Activated CD8-positive, alpha-beta T cell treated with anti-CD3 and anti-CD28 coated beads for 36 hours (primary cell): ENCODE measurements around the gene CMTM6. TPM values are rescaled to one million over a fixed set of nuclear protein-coding genes. Genes with fewer than 3 reads are reported as not detected.

Source experiments
- ATAC-seq: fragments of 200-7000 bp; cut with Tn5 transposase; one replicate; pipeline ENCODE4 v1.10.0; 2021; ENCODE audit warnings: mild to moderate bottlenecking, moderate library complexity
- CTCF ChIA-PET: fragments of 350-600 bp; sonication (Branson Sonifier 250); formaldehyde crosslinking; loops from one replicate; lab custom pipeline; 2021; ENCODE audit warnings: antibody characterized with exemption; lab: Charles Lee
- POLR2A ChIA-PET: fragments of 350-600 bp; sonication (Branson Sonifier 250); formaldehyde crosslinking; loops from one replicate; lab custom pipeline; 2021; ENCODE audit warnings: antibody characterized with exemption; lab: Charles Lee
- DNase-seq: peaks from one replicate; pipeline ENCODE4 v3.0.0-alpha.2; 2020
- H3K27ac Mint-ChIP-seq: one replicate; pipeline ENCODE4 v1.8.0; 2021; ENCODE audit warnings: mild to moderate bottlenecking, mixed read lengths
- H3K27me3 Mint-ChIP-seq: one replicate; pipeline ENCODE4 v1.8.0; 2021; ENCODE audit warnings: mixed read lengths
- H3K36me3 Mint-ChIP-seq: one replicate; pipeline ENCODE4 v1.8.0; 2021; ENCODE audit warnings: low read depth, mixed read lengths
- H3K4me1 Mint-ChIP-seq: one replicate; pipeline ENCODE4 v1.8.0; 2021; ENCODE audit warnings: low read depth, mixed read lengths
- H3K4me3 Mint-ChIP-seq: one replicate; pipeline ENCODE4 v1.8.0; 2021; ENCODE audit warnings: mild to moderate bottlenecking, moderate library complexity, mixed read lengths
- H3K9me3 Mint-ChIP-seq: one replicate; pipeline ENCODE4 v1.8.0; 2021; ENCODE audit warnings: mixed read lengths
- CTCF ChIP-seq: fragments of 200-600 bp; IDR thresholded peaks from one replicate; pipeline ENCODE4 v1.8.0; 2022; ENCODE audit warnings: antibody characterized with exemption, mild to moderate bottlenecking
- intact Hi-C: fragments of 100-400 bp; cut with micrococcal nuclease; formaldehyde crosslinking; loops from one replicate; pipeline ENCODE4 v1.10.0; 2022
- total RNA-seq, 2 experiments: library from RNA; stranded (reverse); gene quantifications; one replicate each; pipeline ENCODE4 v1.2.3, GENCODE V29; 2021

CMTM6 gene
- total RNA-seq, 2 experiments from 2014 or later, result 49.8 to 50.1 TPM

GRCh38 chr3:32545305-32545704, 42.7 kb upstream of the CMTM6 start:
- Mint-ChIP-seq H3K4me1 (peaks cover 16% of the 10 kb centered on the region), H3K27ac (no peak overlapping the region), H3K4me3 (no peak overlapping the region), H3K36me3 (peaks cover 7% of the 10 kb centered on the region), H3K27me3 (no peaks in the 10 kb centered on the region), H3K9me3 (no peaks in the 10 kb centered on the region)
- POLR2A ChIA-PET, result no interaction called here
- CTCF ChIA-PET, result interaction anchor here (0.6 to 0.8 kb wide), 2 partner anchors 15 to 24 kb away, joined by 3 read pairs; no protein-coding TSS in a partner anchor
- no peak for TF ChIP-seq CTCF
- ATAC-seq, result no peak
- DNase-seq, result no peak
- intact Hi-C loops, result no loop called here

GRCh38 chr3:32544894-32545293, 42.2 kb upstream of the CMTM6 start:
- no peak for ATAC-seq
- intact Hi-C loops, result no loop called here
- no peak for DNase-seq
- Mint-ChIP-seq H3K36me3 (peaks cover 7% of the 10 kb centered on the region), H3K4me3 (no peak overlapping the region), H3K27ac (peak overlapping the region; percentile 3), H3K9me3 (no peaks in the 10 kb centered on the region), H3K27me3 (no peaks in the 10 kb centered on the region), H3K4me1 (peaks cover 16% of the 10 kb centered on the region)
- CTCF ChIA-PET, result interaction anchor here (1.3 kb wide), 1 partner anchor 12 kb away, joined by 3 read pairs; no protein-coding TSS in a partner anchor
- POLR2A ChIA-PET, result no interaction called here
- no peak for TF ChIP-seq CTCF

GRCh38 chr3:32542807-32543206, 40.2 kb upstream of the CMTM6 start:
- intact Hi-C loops, result no loop called here
- TF ChIP-seq CTCF, result no peak
- Mint-ChIP-seq H3K9me3 (no peaks in the 10 kb centered on the region), H3K27me3 (no peaks in the 10 kb centered on the region), H3K4me3 (no peak overlapping the region), H3K36me3 (peaks cover 11% of the 10 kb centered on the region), H3K4me1 (peaks cover 14% of the 10 kb centered on the region), H3K27ac (peak overlapping the region; percentile 46)
- no peak for ATAC-seq
- no peak for DNase-seq
- ChIA-PET POLR2A (no interaction called here), CTCF (no interaction called here)

- H3K4me1 Mint-ChIP-seq, result peaks cover 14% of the 10 kb centered on the region
- CTCF ChIA-PET, result no interaction called here
- POLR2A ChIA-PET, result no interaction called here
- no peak for TF ChIP-seq CTCF
- no peak for ATAC-seq
- no peak overlapping the region for H3K4me3 Mint-ChIP-seq
- H3K9me3 Mint-ChIP-seq, result no peaks in the 10 kb centered on the region
- H3K27me3 Mint-ChIP-seq, result no peaks in the 10 kb centered on the region
- DNase-seq, result no peak
- H3K36me3 Mint-ChIP-seq, result peaks cover 11% of the 10 kb centered on the region
- no peak overlapping the region for H3K27ac Mint-ChIP-seq
- intact Hi-C loops, result no loop called here
Observed at GRCh38 chr3:32540899-32541298, 38.2 kb upstream of the CMTM6 start.

- Mint-ChIP-seq H3K4me1 (peaks cover 10% of the 10 kb centered on the region), H3K36me3 (peaks cover 29% of the 10 kb centered on the region), H3K4me3 (no peak overlapping the region), H3K27me3 (no peaks in the 10 kb centered on the region), H3K27ac (no peak overlapping the region), H3K9me3 (no peaks in the 10 kb centered on the region)
- DNase-seq, result no peak
- TF ChIP-seq CTCF, result no peak
- CTCF ChIA-PET, result interaction anchor here (1.1 kb wide), 1 partner anchor 22 kb away, joined by 4 read pairs; no protein-coding TSS in a partner anchor
- POLR2A ChIA-PET, result no interaction called here
- intact Hi-C loops, result no loop called here
- no peak for ATAC-seq
Observed at GRCh38 chr3:32532434-32532833, 29.8 kb upstream of the CMTM6 start.
